GM13977 (cell line): ENCODE results near the gene SLC5A10.

Source experiments
- DNase-seq: peaks from one replicate; pipeline ENCODE4 v3.0.0; 2012; ENCODE audit warnings: low spot score
- in situ Hi-C: fragments of 300-500 bp; cut with MboI; formaldehyde crosslinking; loops from one replicate; pipeline ENCODE4 v1.12.0; 2022; ENCODE audit warnings: low sequenced_read_pairs, low pct_unique_long_range_greater_than_20kb, mixed read lengths, inconsistent platforms; ENCODE audit not compliant: unreplicated experiment
- TF ChIP-seq, protein P1 (sequence below): IDR thresholded peaks from 2 replicates; pipeline ENCODE4 v1.5.1; 2012; ENCODE audit warnings: mild to moderate bottlenecking, control low read depth; ENCODE audit not compliant: insufficient read depth; ENCODE audit errors: extremely low read depth, missing control alignments

The SLC5A10 gene

DNA sequence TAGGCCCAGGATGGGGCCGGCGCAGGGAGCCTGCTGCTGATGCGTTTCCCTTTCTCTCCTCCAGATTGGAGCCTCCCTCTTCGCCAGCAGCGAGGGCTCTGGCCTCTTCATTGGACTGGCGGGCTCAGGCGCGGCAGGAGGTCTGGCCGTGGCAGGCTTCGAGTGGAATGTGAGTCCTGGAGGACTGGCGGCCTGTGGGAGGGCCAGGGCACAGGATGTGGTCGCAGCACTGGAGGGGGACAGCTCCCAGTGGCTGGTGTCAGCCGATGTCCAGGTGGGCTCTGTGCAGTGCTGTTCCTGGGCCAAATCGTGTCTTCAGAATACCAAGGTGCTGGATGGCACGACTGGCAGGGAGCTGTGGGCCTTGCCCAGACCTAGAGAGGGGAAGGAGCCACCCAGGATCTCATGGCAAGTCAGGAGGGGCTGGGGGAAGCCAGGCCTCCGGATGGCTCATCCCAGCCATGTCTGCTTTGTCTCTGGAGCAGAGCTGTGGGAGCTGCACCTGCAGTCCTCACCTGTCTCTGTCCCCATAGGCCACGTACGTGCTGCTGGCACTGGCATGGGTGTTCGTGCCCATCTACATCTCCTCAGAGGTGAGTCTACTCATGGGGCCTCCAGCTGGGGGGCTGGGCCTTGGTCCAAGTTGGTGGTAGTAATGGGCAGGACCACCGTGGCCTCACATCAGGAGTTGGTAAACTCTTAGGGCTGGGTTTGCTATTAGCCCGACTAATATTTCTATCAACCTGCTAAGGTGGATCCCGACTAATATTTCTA is 7.3 kb downstream of the SLC5A10 start:
- in situ Hi-C loops, result no loop called here
- no peak for DNase-seq
- TF ChIP-seq, protein P1, sequence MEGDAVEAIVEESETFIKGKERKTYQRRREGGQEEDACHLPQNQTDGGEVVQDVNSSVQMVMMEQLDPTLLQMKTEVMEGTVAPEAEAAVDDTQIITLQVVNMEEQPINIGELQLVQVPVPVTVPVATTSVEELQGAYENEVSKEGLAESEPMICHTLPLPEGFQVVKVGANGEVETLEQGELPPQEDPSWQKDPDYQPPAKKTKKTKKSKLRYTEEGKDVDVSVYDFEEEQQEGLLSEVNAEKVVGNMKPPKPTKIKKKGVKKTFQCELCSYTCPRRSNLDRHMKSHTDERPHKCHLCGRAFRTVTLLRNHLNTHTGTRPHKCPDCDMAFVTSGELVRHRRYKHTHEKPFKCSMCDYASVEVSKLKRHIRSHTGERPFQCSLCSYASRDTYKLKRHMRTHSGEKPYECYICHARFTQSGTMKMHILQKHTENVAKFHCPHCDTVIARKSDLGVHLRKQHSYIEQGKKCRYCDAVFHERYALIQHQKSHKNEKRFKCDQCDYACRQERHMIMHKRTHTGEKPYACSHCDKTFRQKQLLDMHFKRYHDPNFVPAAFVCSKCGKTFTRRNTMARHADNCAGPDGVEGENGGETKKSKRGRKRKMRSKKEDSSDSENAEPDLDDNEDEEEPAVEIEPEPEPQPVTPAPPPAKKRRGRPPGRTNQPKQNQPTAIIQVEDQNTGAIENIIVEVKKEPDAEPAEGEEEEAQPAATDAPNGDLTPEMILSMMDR, result no peak

DNA sequence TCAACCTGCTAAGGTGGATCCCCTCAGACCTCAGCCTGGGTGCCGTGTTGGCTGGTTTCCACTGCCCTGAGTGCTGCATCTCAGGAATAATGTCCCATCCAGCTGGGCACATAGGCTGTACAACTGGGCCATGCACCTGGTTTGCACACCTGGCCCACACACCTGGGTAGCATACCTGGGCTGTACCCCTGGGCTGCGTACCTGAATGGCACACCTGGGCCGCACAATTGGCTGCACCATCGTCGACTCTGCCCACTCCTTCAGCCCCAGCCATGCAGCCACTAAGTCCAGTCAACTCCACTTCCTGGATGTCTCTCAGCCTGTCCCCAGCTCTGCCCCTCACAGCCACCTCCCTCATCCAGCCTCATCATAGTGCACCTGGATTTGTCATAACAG is 7.9 kb downstream of the SLC5A10 start:
- in situ Hi-C loops, result no loop called here
- DNase-seq, result no peak
- TF ChIP-seq, protein P1, result no peak

- DNase-seq, result no peak
- in situ Hi-C loops, result no loop called here
- TF ChIP-seq, protein P1, result no peak
Observed at GRCh38 chr17:18960241-18960665, 8.3 kb downstream of the SLC5A10 start.

GRCh38 chr17:18960803-18961511 is 9.0 kb downstream of the SLC5A10 start:
- peak; percentile 91 for DNase-seq
- in situ Hi-C loops, result no loop called here
- TF ChIP-seq, protein P1, result peak; percentile 88

DNA sequence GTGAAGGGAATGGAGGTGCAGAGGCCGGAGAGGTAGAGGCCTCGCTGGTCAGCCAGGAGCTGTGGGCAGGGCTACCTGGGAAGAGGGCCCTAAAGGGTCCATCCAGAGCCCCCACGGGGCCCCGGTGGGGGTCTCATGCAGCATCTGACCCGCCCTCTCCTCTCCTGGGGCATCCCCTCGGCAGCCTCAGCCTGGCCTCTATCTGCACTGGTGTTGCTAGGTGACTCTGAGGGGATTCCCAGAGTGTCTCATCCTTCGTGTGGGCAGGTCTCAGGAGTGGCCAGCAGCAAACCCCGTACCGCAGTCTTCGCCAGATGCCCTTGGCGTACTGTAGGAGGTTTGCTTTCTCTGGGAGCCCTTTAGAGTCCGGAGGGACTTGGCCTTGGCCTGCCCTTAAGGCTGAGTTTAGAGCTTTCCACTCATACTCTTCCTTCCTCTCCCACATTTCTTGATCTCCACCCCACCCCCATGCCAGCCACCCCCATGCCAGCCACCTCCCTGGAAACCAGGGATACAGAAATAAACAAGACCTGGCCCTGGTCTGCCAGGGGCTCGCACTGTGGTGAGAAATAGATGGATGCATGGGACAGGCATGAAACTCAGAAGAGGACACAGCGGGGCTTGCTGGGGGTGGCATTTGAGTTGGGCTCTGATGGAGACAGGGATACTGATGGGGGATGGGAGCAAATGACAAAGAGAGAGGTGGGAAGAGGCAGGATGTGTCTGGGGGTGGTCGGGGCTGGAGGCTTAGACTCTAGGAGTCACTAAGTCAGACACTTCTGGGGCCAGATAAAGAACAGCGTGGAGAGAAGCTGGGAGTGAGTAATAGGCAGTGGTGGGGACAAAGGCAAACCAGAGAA is 9.9 kb downstream of the SLC5A10 start:
- peak; percentile 74 for DNase-seq
- TF ChIP-seq, protein P1, result no peak
- in situ Hi-C loops, result no loop called here

GRCh38 chr17:18962494-18962815 is 10.5 kb downstream of the SLC5A10 start:
- TF ChIP-seq, protein P1, result no peak
- DNase-seq, result no peak
- in situ Hi-C loops, result no loop called here
